Uterus (tissue), 2 donors: ENCODE data around the gene TNFRSF6B.

Experiments
- POLR2A ChIP-seq, 2 donors: fragments of 450-650 bp; IDR thresholded peaks; one replicate each; pipeline ENCODE4 v1.6.1; 2016; ENCODE audit warnings: antibody characterized with exemption in 2 of 2, mild to moderate bottlenecking in 1 of 2, moderate library complexity in 1 of 2
- TF ChIP-seq, protein P1 (sequence below), 4 experiments: fragments of 200-600 bp in 2 of 4; fragments of 450-650 bp in 2 of 4; sonication (generic) in 2 of 4; IDR thresholded peaks; one replicate each; pipeline ENCODE4 v1.5.1; 2016 to 2019; ENCODE audit warnings: antibody characterized with exemption in 4 of 4, mild to moderate bottlenecking in 2 of 4, moderate library complexity in 1 of 4

DNA sequence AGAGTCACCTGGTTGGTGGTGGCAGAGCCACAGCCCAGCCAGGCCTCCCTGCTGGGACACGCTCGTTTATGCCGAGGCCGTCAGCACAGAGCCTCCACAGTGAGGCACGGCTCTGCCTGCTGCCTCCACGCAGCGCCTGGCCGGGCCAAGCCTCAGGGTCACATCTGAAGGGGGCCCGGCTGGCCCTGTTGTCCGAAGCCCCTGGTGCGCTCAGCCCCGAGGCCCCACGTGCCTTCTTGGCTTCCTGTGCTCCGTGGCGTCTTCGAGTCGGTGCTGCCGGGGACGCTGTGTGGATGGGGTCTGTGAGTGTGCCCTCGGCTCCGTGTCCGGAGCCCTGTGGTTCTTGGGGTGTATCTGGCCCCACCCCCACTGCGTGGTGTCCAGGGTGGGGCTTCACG lies 10.4 kb upstream of the TNFRSF6B start:
- TF ChIP-seq, protein P1, sequence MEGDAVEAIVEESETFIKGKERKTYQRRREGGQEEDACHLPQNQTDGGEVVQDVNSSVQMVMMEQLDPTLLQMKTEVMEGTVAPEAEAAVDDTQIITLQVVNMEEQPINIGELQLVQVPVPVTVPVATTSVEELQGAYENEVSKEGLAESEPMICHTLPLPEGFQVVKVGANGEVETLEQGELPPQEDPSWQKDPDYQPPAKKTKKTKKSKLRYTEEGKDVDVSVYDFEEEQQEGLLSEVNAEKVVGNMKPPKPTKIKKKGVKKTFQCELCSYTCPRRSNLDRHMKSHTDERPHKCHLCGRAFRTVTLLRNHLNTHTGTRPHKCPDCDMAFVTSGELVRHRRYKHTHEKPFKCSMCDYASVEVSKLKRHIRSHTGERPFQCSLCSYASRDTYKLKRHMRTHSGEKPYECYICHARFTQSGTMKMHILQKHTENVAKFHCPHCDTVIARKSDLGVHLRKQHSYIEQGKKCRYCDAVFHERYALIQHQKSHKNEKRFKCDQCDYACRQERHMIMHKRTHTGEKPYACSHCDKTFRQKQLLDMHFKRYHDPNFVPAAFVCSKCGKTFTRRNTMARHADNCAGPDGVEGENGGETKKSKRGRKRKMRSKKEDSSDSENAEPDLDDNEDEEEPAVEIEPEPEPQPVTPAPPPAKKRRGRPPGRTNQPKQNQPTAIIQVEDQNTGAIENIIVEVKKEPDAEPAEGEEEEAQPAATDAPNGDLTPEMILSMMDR (IDR thresholded peaks at IDR 0.05) = no peak
- TF ChIP-seq POLR2A (IDR thresholded peaks at IDR 0.05) = no peak
